NCI-H1930 (cell line): ENCODE results near the gene EYA3.

Source experiments
- DNase-seq, 2 experiments: peaks; one replicate each; lab custom pipeline; 2025; lab: John Stamatoyannopoulos, UW

The EYA3 gene

DNA sequence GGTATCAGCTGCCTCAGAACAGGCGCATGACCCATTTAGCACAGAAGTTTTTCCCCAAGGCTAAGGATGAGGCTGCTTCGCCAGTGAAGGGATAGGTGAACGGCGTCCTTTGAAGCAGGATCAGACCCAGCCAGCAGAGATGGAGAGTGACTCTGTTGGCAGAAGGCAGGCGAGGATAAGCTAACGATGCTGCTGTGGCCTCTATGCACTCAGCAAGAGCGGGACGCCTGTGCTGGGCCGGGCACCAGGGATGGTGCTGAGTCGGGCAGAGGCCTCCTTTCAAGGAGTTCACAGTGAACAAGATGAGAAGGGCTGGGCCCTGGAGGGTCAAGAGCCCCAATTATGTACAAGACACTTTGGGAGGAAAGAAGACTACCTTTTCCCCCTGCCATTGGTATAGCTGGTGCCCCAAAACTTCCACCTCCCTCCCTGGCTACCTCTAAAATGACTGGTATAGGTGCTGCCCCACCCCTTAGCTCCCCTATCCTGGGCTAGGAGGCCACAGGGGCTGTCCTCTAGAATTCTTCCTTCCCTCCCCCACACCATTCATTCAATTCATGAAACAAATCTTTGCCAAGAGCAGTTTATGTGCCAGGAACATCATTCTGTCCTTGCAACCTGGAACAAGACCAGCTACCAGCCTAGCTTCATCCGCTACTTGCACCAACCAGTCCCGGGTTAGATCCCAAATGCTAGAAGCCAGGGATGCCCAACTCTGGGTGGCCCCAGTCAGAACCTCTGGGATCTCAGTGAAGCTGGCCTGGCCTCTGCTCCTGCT is 121.1 kb downstream of the EYA3 start:
- no peak for DNase-seq

DNA sequence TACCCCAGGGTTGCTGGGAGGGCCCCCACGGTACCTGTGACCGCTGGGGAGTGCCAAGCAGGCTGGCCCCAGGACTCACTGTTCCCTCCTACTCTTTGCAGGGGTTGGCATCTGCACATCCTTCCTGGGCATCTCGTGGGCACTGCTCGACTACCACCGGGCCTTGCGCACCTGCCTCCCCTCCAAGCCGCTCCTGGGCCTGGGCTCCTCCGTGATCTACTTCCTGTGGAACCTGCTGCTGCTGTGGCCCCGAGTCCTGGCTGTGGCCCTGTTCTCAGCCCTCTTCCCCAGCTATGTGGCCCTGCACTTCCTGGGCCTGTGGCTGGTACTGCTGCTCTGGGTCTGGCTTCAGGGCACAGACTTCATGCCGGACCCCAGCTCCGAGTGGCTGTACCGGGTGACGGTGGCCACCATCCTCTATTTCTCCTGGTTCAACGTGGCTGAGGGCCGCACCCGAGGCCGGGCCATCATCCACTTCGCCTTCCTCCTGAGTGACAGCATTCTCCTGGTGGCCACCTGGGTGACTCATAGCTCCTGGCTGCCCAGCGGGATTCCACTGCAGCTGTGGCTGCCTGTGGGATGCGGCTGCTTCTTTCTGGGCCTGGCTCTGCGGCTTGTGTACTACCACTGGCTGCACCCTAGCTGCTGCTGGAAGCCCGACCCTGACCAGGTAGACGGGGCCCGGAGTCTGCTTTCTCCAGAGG is 121.9 kb downstream of the EYA3 start:
- no peak for DNase-seq

DNA sequence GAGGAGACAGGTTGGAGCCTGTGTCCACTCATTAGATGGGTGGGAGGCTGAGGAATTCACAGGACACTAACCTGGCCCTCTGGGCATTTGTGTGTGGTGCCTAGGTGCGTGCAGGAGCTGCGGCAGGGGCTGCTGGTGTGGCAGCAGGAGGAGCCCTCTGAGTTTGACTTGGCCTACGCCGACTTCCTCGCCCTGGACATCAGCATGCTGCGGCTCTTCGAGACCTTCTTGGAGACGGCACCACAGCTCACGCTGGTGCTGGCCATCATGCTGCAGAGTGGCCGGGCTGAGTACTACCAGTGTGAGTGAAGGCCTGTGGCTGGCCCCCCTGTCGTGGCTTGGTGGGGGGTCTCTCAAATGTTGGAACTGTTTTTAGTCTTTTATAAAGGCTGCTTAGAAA is 125.0 kb downstream of the EYA3 start:
- DNase-seq, result no peak

DNA sequence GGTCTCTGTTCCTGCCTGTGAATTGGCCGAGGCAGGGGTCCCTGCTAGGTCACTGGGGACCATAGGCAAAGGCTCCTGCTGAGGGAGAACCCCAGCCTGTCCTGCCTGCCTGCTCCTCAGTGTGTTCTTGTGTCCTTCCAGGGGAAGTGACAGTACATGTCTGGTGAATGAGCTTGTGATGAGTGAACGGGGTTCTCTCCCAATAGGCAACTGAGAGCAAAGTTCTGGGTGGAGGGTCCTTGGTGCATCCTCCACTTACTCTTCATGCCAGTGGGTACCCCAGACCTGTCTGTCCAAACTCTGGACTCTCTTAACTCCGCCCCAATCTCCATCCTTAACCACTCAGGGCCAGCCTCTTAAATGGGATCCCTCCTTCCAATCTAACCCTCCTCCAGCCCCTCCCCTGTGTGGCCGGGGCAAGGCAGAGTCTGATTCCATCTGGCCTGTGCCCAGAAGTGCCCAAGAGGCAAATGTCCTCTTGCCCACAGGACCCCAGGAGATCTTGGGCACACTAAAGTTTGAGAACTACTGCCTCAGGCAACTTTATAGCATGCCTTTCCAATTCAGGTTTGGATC is 126.7 kb downstream of the EYA3 start:
- DNase-seq, result no peak

DNA sequence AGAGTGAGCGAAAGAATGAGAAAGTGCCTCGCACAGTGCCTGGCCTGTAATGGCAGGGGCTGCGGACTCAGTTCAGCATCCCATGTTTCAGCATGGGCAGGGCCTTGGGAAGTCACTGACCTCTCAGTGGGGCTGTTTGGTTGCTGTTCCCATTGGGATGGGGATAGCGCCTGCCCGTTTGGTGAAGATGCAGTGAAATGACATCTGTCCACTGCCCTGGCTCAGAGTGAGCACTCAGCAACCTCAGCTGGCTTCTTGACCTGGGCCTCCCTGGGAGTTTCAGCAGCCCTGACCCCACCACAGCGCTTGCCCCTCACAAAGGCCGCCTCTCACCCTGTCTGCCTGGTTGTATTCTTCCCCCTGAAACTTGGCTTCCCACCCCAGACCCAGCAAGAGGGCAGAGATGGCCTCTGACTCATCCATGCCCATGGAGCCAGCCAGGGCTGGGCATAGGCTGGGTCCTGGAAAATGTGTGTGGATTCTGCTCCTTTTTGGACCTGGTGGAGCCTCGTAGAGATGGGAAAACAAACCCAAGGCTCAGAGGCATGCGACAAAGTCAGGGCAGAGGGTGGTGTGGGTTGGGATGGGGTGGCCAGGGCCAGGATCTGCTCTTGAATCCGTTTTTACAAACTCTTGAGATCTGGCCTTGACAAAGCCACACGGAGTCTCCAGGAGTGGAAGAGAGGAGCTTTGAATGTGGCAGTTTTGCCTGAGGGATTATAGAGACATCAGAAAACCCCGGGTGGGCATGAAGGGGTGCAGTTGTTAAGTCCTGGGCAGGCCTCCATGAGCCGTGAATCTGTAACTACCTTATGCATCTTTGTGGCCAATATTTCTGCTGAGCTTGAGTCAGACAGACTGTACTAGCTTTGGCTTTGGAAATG is 127.4 kb downstream of the EYA3 start:
- DNase-seq, result no peak

DNA sequence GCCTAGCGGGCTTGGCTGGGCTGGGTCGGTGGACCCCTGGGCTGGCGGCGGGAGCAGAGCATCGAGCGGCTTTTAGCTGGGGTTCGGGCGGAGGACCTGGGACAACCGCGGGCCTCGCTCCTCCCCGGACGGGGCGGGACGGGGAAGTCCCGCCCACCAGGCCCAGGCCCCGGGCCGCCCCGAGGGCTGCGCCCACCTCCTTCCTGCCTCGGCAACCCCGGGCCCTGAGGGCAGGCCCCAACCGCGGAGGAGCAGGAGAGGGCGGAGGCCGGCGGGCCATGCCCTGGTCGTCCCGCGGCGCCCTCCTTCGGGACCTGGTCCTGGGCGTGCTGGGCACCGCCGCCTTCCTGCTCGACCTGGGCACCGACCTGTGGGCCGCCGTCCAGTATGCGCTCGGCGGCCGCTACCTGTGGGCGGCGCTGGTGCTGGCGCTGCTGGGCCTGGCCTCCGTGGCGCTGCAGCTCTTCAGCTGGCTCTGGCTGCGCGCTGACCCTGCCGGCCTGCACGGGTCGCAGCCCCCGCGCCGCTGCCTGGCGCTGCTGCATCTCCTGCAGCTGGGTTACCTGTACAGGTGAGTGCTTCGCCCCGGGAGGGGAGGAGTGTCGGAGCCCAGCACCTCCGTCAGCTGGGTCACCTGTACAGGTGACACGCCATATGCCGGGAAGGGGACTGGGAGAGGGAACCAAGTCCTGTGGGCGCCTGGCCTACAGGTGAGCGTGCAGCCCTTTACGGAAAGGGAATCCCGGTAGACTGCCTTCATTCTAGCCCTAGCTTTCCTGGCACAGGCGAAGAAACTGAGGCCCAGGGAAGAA is 128.4 kb downstream of the EYA3 start, which contains the start of gene XKR8:
Gene XKR8, plus strand, starts transcription at position 182 of the 812 bp plus-strand sequence. Its CDS starts 97 bp downstream, at position 279.
- DNase-seq, result peak; percentile 66 to 79

DNA sequence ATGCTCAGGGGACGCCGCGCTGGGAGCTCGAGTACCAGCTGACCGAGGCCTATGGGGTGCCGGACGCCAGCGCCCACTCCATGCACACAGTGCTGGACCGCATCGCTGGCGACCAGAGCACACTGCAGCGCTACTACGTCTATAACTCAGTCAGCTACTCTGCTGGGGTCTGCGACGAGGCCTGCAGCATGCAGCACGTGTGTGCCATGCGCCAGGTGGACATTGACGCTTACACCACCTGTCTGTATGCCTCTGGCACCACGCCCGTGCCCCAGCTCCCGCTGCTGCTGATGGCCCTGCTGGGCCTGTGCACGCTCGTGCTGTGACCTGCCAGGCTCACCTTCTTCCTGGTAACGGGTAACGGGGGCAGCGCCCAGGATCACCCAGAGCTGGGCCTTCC is 129.9 kb downstream of the EYA3 start:
- no peak for DNase-seq

DNA sequence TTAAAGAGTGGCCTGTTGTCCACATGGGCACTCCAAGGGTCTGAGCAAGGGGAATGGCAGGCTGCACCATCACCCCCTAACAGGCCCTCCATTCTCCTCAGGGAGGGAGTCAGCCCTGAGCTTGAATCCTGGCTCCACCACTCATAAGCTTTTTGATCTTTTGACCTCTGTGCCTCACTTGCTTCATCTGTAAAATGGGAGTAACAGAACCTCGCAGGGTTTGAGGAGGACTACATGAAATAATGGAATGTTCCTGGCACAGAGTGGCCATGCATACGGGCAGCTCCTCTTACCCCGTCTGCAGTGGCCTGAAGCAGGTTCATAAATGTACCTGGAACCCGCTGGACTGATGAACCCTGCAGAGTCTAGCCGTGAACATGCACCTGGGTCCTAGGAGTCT is 130.8 kb downstream of the EYA3 start:
- no peak for DNase-seq

DNA sequence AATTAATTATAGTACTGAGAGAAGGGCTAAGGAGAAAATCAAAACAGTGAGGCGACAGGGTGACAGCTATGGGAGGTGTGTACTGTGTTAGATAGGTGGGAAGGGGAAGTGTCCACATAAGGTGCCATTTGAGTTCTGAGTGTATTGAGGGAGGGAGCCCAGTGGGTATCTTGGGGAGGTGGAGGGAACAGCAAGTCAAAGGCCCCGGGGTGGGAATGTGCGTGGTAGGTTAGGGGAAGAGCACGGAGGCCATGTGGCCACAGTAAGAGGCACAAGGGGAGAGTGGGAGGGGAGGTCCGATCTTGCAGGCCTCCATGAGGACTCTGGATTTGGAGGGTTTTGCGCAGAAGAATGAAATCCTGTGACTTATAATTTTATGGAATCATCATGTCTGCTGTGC is 131.6 kb downstream of the EYA3 start:
- DNase-seq, result no peak

DNA sequence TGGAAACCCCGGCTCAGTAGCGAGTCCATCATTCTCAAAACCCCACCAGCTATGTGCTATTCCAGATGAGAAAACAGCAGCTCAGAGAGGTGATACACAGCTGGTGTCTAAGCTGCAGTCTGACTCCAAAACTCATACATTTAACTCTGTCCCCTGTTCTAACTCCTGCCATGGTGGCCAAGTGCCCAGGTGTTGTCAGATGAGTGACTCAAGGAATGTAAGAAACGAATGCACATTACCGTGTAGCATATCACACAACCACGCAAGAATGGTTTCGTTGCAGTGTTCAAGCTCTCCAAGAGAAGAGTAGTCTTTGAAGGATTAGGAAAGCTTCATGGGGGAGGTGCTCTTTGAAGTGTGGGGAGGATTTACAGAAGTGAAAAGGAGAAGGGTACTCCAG is 133.3 kb downstream of the EYA3 start:
- no peak for DNase-seq

DNA sequence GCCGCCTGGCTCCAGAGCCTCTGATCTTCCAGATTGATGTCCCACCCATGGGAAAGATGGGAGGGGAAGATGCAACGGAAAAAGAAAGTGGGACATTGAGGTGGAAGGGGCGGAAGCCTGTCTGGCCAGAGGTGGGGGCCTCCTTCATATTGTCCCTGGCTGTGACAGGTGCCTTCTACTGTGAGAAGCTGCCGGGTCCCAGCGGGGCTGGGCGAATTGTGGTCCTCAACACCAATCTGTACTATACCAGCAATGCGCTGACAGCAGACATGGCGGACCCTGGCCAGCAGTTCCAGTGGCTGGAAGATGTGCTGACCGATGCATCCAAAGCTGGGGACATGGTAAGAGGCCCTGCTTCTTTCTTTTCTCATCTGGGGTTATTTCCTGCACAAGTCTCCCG is 134.2 kb downstream of the EYA3 start:
- no peak for DNase-seq

DNA sequence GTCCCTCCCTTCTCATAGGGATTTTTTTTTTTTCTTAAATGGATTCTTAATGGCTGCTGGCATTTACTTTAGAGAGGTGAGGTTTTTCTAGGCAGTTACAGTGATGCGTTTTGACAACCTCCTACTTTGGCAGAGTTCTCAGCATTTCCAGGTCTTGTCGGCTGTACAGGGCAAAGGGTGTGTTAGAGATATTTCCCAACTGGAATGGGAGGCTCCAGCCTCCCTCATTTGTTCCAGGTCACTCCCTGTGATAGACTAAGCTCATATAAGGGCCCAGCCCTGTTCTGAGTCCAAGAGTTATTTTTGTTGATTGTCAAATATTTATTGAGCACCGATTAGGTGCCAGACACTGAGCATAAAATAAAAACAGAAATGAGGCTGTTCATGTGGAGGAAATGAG is 136.3 kb downstream of the EYA3 start:
- no peak for DNase-seq

DNA sequence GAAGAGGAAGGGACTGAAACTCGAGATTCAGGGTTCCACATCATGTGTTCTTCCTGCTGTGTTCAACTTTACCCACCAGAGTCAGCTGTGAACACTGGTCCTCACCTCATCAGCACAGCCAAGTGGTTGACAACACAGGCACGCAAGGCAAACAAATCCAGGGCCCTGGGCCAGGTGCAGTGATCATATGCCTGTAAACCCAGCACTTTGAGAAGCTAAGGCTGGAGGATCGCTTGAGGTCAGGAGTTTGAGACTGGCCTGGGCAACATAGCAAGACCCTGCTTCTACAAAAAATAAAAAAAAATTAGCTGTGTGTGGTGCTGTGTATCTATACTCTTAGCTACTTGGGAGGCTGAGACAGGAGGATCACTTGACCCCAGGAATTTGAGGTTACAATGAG is 137.0 kb downstream of the EYA3 start:
- DNase-seq, result no peak

DNA sequence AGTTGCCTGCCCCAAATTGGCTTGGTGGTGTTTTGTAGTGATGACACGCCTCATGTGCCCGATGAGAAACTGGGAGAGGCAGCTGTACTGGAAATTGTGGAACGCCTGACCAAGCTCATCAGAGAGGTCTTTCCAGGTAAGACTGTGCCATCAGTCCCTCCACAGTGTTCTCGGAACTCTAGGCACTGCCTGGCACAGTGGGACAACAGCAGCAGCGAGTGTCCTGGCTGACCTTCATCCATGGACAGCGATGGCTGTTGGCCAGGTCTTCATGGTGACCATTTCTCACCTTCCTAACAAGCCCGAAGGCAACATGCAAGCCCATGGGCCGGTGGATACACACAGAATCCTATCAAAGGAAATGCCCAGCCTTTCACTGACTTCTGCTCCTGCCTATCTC is 139.4 kb downstream of the EYA3 start:
- no peak for DNase-seq

DNA sequence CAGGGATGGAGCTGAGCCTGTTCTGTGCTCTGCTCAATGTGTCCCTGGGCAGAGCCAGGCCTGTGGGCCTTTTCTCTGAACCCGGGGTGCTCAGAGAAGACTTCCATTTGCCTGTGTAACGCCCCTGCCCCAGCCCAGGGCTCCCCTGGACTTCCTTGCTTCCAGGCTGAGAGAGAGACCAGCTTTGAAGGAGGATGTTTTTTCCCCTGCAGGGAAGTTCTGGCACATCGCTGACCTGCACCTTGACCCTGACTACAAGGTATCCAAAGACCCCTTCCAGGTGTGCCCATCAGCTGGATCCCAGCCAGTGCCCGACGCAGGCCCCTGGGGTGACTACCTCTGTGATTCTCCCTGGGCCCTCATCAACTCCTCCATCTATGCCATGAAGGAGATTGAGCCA is 143.4 kb downstream of the EYA3 start:
- no peak for DNase-seq

DNA sequence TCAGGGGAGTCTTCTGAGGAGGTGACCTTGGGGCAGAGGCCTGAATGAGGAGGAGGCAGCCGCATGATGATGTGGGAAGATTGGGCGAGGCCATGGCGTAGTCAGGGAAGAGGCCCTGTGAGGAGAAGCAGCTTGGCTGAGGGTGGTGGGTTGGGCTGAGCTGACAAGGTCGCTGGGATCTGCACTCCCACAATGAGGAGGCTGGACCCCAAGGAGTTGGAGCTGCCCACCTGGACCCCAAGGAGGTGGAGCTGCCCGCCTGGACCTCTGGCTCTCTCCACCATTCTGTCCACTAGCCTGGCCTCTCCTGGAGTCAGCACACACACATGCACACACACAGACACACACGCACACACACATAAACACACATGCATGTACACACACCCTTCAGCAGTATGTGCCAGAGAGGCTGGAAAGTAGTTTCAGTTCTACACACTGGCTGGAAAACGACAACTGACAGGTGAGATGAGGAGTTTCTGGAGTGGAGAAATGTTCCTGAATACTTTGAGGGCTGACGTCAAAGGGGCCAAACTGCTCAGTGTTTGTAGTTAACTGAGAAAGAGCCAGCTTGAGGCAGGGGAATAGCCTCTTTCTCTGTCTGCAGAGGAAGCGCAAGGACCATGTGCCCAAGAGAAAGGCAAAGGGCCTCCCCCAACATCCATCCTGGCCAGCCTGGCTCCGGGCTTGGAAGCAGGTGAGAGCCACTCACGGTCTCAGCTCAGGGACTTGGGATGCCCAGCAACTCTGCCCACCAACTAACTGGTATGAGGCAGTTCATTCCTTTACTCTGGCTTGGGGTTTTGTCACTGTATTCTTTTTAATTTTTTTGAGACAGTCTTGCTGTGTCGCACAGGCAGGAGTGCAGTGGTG is 146.5 kb downstream of the EYA3 start:
- no peak for DNase-seq

DNA sequence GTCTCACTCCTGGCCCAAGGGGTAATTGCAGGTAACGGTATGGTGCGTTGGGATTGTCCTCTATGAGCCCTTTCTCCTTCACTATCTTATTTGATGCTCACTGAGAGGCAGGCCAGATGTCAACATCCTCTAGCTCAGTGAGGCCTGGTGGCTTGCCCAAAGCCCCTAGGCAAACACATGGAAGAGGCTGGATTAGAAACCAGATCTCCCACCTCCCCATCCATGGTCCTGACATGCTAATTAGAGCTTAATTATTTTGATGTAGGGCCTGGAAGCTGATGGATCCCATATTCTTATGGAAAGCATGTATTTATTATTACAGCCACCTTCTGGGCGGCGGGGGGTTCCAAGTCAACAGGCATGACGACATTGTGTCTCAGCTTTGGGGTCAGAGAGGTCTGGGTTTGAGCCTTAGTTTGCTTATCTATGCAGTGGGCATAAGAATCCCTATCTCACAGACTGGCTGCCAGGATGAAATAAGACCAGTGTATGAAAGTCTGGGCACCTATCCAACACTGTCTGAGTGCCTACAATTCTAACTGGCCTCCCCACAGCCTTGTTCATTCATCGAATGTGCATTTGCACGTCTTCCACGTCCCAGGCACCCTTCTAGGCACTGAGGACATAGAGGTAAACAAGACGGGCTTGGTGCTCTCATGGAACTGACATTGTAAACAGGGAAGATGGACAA is 147.4 kb downstream of the EYA3 start:
- DNase-seq, result no peak

DNA sequence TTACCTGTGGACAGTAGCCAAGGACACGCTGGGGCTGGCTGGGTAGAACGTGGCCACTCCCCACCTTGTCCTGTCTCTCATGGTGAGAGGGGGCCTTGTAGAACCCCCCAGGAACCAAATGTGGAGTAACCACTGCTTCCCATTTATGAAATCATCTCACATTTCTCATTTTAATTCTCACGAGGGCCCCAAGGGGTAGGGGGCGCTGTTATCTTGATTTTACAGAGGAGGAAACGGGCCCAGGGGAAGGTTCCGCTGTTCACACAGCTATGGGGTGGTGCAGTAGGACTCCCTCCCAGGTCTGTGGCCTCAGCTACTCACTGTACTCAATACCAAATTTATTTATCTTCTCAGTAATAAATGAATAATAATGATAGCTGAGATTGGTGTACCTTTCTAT is 148.1 kb downstream of the EYA3 start:
- peak in 1 of 2 experiments; percentile 34 for DNase-seq

DNA sequence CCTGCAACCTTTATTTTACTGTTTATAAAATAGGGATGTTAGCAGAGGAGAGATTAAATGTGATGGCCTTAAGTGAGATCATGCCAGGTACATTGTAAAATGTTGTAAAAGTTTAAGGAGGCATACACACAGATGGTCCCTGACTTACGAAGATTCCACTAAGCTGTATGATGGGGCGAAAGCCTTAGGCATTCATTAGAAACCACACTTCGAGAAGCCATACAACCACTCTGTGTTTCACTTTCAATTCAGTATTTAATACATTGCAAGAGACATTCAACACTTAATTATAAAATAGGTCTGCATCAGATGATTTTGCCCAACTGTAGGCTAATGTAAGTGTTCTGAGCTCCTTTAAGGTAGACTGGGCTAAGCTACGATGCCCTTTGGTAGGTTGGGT is 149.9 kb downstream of the EYA3 start:
- no peak for DNase-seq

DNA sequence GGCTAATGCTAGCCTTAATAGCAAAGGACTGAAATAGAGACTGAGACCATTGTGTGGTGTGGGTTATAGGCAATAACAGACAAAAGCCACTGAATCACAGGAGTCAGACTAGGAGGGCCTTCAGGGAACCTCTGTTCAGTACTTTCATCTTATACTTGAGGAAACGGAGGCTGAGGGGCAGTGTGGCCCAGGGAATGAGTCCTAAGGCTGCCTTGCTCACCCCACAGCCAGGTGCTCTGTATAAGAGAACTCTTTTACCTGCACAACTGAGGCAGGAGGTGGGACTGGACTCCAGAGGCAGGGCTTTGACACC is 150.9 kb downstream of the EYA3 start:
- no peak for DNase-seq
